ENCODE data around the gene LRMDA. TPM values are rescaled to one million over a fixed set of nuclear protein-coding genes. Genes with fewer than 3 reads are reported as not detected.

LRMDA gene
- total and polyA plus RNA-seq, 2 donors (not counting 1 experiment from before 2014, with no cell fraction given) = 0.12 TPM; not detected in 1

DNA sequence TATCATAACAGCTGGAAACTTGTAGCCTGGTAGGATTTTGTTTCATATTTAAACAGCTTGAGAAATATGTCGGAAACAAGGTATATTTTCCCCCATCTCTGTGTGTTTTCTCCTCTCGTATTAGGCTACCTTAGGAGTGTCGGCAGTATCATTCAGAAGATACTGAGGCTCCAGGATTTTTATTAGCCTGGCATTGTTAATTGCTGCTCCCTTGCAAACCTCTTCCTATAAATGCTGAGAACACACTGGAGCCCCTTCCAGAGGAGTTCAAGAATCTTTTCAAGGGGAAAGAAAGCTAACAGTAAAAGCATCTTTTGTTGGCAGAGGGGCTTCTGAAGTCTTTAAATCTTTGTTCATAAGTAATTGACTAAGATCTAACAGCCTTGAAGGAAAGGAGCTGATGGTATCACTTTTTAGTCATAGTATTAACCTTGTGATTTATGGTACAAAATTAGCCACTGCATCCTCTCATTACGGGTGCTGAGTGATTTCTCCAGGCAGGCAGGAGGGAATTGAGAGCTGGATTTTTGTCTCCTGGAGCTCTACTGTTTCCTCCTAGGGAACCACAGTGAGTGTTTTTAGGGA, 998.7 kb downstream of the LRMDA start:
- DNase-seq = no peak
- WGBS (ENCODE audit: insufficient coverage) = 60% methylated on average over 1 of the region's 4 CpGs
- Histone ChIP-seq H4K20me1 (ENCODE audit: control insufficient read depth, insufficient read depth, low read length, poor library complexity, severe bottlenecking) (no peaks in the 10 kb centered on the region), H3K4me3 (ENCODE audit: control extremely low read depth in 1 of 5, extremely low read depth in 1 of 5, insufficient read depth in 1 of 5, low read depth in 2 of 5, low read length in 4 of 5) (no peak overlapping the region), H3K27me3 (replicated peaks in 1 of 4; ENCODE audit: control extremely low read depth in 1 of 4, control insufficient read depth in 3 of 4, insufficient read depth in 4 of 4, low read length in 3 of 4) (no peaks in the 10 kb centered on the region), H3K9me3 (ENCODE audit: control extremely low read depth in 1 of 3, control insufficient read depth in 2 of 3, insufficient read depth in 1 of 3, low read length in 2 of 3) (peaks cover 0 to 5% (median 0%) of the 10 kb centered on the region in 3 donors), H3K9ac (ENCODE audit: low read length) (no peak overlapping the region), H3K79me2 (ENCODE audit: control insufficient read depth, insufficient read depth, low read length) (no peaks in the 10 kb centered on the region), H2AFZ (ENCODE audit: insufficient read depth, low read depth, low read length, poor library complexity, severe bottlenecking) (no peak overlapping the region), H3K4me2 (replicated peaks; ENCODE audit: low read depth, low read length, poor library complexity, severe bottlenecking) (no peak overlapping the region), H3K4me1 (ENCODE audit: control insufficient read depth in 2 of 2, insufficient read depth in 2 of 2, low read length in 2 of 2) (no peaks in the 10 kb centered on the region), H3K27ac (ENCODE audit: low read length in 2 of 2) (no peak overlapping the region), H3K36me3 (replicated peaks in 1 of 2; ENCODE audit: control extremely low read depth in 1 of 2, control insufficient read depth in 1 of 2, extremely low read depth in 1 of 2, insufficient read depth in 2 of 2, low read length in 1 of 2) (no peaks in the 10 kb centered on the region)
- Mint-ChIP-seq H3K27me3 (no peaks in the 10 kb centered on the region), H3K9me3 (ENCODE audit: insufficient read depth) (no peaks in the 10 kb centered on the region), H3K4me1 (no peaks in the 10 kb centered on the region), H3K4me3 (no peak overlapping the region), H3K27ac (no peak overlapping the region)
- no peak for ATAC-seq (ENCODE audit: low read depth)
- ChIA-PET POLR2A (no interaction called here), CTCF (interaction anchor here (1.4 kb wide), 1 partner anchor 28 kb away, joined by 3 read pairs; no protein-coding TSS in a partner anchor)
- intact Hi-C loops (cut with micrococcal nuclease) = no loop called here
- no peak for TF ChIP-seq EZH2 (IDR thresholded peaks at IDR 0.05; ENCODE audit: borderline replicate concordance, insufficient read depth, low read depth, low read length, poor library complexity, severe bottlenecking)
- TF ChIP-seq, protein P1, sequence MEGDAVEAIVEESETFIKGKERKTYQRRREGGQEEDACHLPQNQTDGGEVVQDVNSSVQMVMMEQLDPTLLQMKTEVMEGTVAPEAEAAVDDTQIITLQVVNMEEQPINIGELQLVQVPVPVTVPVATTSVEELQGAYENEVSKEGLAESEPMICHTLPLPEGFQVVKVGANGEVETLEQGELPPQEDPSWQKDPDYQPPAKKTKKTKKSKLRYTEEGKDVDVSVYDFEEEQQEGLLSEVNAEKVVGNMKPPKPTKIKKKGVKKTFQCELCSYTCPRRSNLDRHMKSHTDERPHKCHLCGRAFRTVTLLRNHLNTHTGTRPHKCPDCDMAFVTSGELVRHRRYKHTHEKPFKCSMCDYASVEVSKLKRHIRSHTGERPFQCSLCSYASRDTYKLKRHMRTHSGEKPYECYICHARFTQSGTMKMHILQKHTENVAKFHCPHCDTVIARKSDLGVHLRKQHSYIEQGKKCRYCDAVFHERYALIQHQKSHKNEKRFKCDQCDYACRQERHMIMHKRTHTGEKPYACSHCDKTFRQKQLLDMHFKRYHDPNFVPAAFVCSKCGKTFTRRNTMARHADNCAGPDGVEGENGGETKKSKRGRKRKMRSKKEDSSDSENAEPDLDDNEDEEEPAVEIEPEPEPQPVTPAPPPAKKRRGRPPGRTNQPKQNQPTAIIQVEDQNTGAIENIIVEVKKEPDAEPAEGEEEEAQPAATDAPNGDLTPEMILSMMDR (IDR thresholded peaks at IDR 0.05) = no peak
